Measurements from ENCODE around the gene DMXL1.

- TF ChIP-seq CTCF (conservative IDR thresholded peaks at IDR 0.05 in 1 of 2, IDR thresholded peaks at IDR 0.05 in 1 of 2; ENCODE audit: extremely low read depth in 1 of 2, insufficient read depth in 1 of 2, low read depth in 1 of 2, low read length in 2 of 2) (no peak), EZH2 (IDR thresholded peaks at IDR 0.05; ENCODE audit: borderline replicate concordance, low read length) (no peak)
Observed at GRCh38 chr5:119054101-119054500, 16.8 kb upstream of the DMXL1 start.
